Activated CD4-positive, alpha-beta T cell treated with anti-CD3 and anti-CD28 coated beads, Interleukin-2, amount 50 U/mL, for 1 hour (primary cell): ENCODE measurements around the gene ADCY1.
"Not testable (repeated sequence)": the region's sequence is repeated elsewhere in the genome, so short reads cannot be mapped to it uniquely, and the experiment has no call there.

Experiments
- DNase-seq: peaks from one replicate; pipeline ENCODE4 v3.0.0-alpha.2; 2020

ADCY1 gene

GRCh38 chr7:45768516-45769394, 194.6 kb downstream of the ADCY1 start:
- peak; percentile 98 for DNase-seq

- DNase-seq: not testable (repeated sequence)
Observed at GRCh38 chr7:45769626-45770025, 195.5 kb downstream of the ADCY1 start.
